ENCODE measurements around the gene HES7.

HES7 gene

DNA sequence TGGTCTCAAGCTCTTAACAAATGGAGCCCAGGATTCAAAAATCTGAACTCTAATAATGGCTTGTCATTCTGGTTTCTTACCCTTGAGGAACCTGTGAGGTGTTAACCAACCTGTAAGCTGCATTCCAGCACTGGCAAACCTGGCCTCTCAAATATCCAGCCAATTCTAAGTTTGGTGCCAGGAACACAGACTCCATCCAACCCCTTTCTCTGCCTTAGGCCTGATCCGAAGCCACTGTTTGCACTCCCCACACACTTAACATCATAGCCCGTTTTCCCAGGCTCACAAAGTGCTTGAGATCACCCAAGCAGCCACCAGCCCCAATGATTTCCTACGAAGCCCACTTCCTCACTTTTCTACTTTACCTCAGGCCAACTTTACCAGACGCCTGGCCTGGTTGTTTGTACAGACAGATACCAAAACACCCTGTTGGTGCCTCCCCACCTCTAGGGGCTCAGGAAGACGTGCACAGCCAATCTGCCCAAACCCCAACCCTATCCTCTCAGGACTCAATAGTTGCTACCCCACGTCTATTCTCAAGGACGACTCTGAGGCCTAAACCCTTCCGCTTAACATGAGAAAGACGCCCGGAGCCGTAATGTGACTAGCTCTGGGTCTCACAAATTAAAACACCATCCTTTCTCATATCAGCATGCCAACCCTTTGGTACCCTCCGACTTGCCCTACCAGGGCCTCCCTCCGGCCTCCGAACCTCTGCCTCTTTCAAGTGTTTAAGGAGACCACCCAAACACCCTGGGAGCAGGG lies 31.5 kb upstream of the HES7 start:
- DNase-seq = no peak

GRCh38 chr17:8154608-8155155 lies 30.8 kb upstream of the HES7 start:
- no peak for DNase-seq

GRCh38 chr17:8153957-8154607 lies 30.2 kb upstream of the HES7 start:
- DNase-seq = peak; percentile 90

DNA sequence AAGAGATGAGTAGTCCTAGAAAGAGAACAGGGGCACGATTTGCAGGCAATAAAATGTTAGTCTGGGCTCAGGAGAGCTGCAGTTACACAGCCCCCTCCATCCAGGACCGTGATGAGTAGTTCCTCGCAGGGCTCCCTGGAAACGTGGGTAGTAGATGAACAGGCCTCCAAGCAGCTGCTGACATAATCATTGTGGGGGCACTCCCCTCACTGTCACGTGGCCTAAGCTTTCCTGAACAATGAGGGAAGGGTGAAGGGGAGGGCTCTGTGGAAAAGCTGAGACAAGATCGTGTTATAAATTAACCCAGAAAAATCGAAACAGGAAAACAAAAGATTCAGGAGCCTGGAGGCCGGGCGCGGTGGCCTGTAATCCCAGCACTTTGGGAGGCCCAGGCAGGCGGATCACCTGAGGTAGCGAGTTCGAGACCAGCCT lies 29.6 kb upstream of the HES7 start:
- DNase-seq = peak; percentile 72

DNA sequence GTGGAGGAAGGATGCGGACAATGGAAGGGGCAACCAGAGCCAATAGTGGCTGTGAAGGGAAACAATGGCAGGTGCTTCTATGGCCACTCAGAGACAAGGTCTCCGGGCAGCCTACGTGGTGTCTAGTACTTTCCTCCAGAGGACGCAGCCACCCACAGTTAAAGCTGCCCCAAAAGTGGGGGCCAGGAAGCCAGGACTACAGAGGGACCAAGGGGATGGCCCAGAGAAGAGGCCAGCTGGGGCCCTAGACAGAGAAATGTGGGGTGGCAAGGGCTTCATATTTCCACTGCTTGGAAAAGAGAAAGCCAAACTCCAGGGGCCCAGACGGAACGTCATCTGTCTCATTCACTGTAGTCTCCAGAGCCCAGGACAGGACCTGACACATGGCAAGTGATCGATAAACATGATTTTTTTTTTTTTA lies 29.1 kb upstream of the HES7 start:
- DNase-seq = no peak

GRCh38 chr17:8152112-8152775 lies 28.3 kb upstream of the HES7 start, which contains the start of gene PER1:
TSS of gene PER1 (minus strand) at chr17:8152404. CDS start at chr17:8150706, 1,698 bp downstream.
- peak; percentile 91 for DNase-seq

- no peak for DNase-seq
Measured at GRCh38 chr17:8151641-8152111, 27.8 kb upstream of the HES7 start.

DNA sequence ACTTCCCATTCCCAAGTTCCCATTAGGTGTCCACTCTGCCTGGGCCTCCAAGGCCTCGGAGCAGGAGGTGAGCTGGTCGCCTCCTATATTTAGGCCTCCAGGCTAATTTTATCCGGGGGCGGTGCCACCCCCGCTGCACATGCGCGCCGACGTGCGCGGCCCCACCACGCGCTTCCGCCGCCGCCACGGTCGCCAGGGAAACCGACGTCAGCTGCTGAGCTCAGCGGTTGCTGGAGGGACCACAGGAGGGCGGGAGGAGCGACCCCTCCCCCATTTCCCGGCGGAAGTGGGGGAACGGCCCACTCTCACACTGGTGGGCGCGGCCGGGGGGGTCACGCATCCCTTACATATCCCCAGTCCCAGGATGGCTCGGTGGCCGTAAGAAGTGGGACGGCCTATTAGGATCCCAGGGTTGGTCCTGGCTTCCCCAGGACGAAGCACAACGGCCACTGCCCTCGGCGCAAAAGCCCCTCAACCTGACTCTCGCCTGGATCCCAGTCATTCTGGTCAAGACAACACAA lies 27.3 kb upstream of the HES7 start:
- DNase-seq = peak; percentile 92

- DNase-seq = no peak
Measured at GRCh38 chr17:8150194-8151119, 26.6 kb upstream of the HES7 start.

- no peak for DNase-seq
Measured at GRCh38 chr17:8149419-8150193, 25.7 kb upstream of the HES7 start.

GRCh38 chr17:8148560-8148959 lies 24.7 kb upstream of the HES7 start:
- DNase-seq = no peak

DNA sequence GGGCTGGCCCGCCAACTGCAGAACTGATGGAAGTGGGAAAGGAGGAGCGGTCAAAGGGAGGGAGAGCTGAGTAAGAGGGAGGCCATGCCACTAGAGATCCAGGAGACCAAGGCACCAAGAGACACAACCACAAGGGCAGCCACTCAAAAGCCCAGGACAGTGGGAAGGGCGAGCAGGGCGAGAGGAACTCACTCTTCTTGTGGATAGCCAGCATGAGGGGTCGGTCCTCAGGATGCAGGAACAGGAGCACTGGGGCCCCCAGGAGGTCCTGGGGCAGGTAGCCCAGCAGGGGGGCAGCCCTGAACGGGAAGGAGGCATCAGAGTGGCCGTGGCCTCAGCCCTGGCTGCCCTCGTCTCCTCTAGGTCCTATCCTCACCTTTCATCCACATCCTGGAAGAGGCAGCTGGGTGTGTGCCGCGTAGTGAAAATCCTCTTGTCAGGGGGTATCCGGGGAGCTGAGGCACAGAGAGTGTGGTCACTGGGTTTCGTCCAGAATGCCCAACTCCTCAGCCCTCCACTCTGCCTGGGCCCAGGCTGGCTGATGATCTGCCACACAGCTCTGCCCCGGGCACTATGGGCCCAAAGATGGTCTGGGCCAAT lies 24.0 kb upstream of the HES7 start:
- DNase-seq = no peak

DNA sequence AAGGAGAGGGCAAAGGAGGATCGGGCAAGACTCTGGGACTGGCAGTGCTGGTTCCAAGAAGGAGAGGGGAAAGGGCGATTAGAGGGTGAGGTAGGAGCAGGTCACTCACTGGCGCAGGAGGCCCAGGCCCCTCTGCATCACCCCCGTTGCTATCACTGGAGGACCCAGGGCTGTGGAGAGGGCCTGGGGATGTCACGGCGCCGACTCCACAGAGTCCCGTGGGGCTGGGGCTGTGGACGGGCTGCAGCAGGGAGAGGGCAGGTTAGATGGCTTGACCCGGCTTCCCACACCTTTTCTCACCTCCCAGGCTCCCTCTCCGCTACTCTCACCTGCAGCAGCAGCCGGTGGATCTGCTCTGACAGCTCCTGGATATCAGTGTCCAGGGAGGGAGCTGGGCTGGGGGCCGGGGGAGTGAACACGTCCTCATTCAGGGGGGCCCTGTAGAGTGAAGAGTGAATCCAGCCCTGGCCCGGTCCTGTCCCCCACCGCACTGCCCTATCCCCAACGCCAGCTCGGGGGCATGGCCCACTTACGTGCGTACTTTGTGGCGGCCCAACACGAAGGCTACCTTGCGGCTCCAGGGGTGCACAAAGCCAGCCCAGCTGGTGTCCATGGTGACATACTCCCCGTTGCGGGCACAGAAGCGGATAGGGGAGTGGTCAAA lies 23.4 kb upstream of the HES7 start:
- DNase-seq = no peak

- no peak for DNase-seq
Measured at GRCh38 chr17:8146381-8147140, 22.7 kb upstream of the HES7 start.

DNA sequence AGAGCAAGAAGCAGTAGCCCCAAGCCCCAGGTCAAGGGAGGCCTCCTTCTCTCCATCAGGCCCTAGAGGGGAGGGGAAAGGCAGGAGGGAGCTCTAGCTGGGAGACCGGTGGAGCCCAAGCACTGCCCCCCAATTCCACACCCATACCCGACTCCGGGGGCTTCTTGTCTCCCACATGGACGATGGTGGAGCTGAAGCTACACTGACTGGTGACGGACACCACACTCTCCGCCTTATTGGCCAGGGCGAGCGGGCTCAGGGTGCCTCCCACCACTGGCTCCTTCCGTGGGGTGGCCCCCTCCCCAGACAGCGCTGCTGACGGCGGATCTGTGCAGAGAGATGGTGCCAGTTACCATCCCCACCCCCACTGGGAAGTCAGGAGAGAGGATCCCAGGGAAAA lies 21.9 kb upstream of the HES7 start:
- no peak for DNase-seq

GRCh38 chr17:8144401-8145231 lies 20.7 kb upstream of the HES7 start:
- DNase-seq = no peak

- no peak for DNase-seq
Measured at GRCh38 chr17:8143581-8144400, 19.9 kb upstream of the HES7 start.

Data from activated CD8-positive, alpha-beta memory T cell treated with anti-CD3 and anti-CD28 coated beads for 24 hours (primary cell).